ENCODE results near the gene CHID1.

Gene CHID1

DNA sequence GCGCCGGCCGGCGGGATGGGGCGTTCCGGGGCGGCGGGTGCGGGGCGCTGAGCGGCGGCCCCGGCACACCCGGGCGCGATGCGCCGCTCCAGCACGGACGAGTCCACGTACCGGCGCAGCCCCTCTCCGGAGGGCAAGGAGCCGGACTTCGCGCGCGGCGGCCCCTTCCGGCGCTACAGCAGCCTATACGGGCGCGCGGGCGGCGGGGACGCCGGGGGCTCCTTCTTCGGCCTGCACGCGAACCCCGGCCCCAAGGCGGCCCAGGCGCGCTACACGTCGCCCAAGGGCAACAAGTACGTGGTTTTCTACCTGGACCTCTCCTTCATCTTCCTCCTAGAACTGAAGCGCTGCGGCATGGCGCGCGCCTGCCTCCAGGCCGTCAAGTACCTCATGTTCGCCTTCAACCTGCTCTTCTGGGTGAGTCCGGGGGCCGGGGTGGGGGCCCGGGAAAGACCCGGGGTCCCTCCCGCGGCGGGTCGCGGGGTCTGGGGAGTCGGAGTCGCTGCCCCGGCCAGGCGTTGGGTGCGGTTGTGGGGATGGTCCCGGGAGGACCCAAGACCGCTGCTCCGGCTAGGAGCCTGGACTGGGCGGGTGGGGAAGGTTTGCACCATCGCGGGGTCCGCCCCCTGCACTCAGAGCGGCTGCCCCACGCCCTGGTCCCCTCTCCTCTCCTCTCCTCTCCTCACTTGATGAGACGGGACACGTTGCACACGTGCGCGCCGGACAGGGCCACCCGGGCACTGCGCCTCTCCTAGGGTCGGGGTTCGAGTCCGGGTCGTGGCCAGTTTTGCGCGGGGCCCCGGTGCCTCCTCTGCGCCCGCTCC lies 60.4 kb downstream of the CHID1 start:
- Histone ChIP-seq H3K9me3 (ENCODE audit: severe bottlenecking) (no peaks in the 10 kb centered on the region), H3K4me3 (ENCODE audit: low read depth, low read length) (peak overlapping the region; percentile 33), H3K27ac (no peak overlapping the region), H3K36me3 (no peaks in the 10 kb centered on the region), H3K27me3 (ENCODE audit: insufficient read depth, low read depth, severe bottlenecking) (no peaks in the 10 kb centered on the region)
- no peak for DNase-seq
- TF ChIP-seq CTCF (IDR thresholded peaks at IDR 0.05; ENCODE audit: low read depth, low read length), result no peak

GRCh38 chr11:849104-849824 lies 61.3 kb downstream of the CHID1 start:
- DNase-seq, result peak; percentile 63
- Histone ChIP-seq H3K27ac (peak overlapping the region; percentile 7; the same call in 1 of the 2 replicates), H3K27me3 (ENCODE audit: insufficient read depth, low read depth, severe bottlenecking) (no peaks in the 10 kb centered on the region), H3K36me3 (no peaks in the 10 kb centered on the region), H3K4me3 (ENCODE audit: low read depth, low read length) (peak overlapping the region; percentile 52), H3K9me3 (ENCODE audit: severe bottlenecking) (no peaks in the 10 kb centered on the region)
- TF ChIP-seq CTCF (IDR thresholded peaks at IDR 0.05; ENCODE audit: low read depth, low read length), result no peak

GRCh38 chr11:848380-848931 lies 62.2 kb downstream of the CHID1 start:
- no peaks in the 10 kb centered on the region for H3K36me3 ChIP-seq
- DNase-seq, result peak; percentile 65
- H3K9me3 ChIP-seq (ENCODE audit: severe bottlenecking), result no peaks in the 10 kb centered on the region
- no peaks in the 10 kb centered on the region for H3K27me3 ChIP-seq (ENCODE audit: insufficient read depth, low read depth, severe bottlenecking)
- TF ChIP-seq CTCF (IDR thresholded peaks at IDR 0.05; ENCODE audit: low read depth, low read length), result peak; percentile 93
- H3K4me3 ChIP-seq (ENCODE audit: low read depth, low read length), result no peak overlapping the region
- H3K27ac ChIP-seq, result no peak overlapping the region

DNA sequence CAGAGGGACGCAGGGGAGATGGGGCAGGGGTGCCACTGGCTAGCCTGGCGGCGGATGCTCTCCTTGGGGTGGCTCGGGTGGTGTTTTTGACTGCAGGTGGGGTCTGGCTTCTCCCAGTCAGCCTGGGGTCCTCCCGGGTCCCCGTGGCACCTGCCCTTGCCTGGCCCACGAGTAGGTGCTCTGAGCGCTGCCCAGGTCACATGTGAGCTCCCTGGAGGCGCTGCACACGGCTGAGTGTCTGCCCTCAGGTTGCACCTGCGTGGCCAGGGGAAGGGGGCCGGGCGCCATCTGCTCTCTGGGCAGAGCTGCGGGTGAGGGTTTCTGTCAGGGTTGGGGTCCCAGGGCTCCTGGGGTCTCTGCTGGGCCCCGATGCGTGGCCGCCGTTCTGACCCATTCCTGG lies 62.7 kb downstream of the CHID1 start:
- TF ChIP-seq CTCF (IDR thresholded peaks at IDR 0.05; ENCODE audit: low read depth, low read length), result no peak
- no peaks in the 10 kb centered on the region for H3K9me3 ChIP-seq (ENCODE audit: severe bottlenecking)
- no peaks in the 10 kb centered on the region for H3K27me3 ChIP-seq (ENCODE audit: insufficient read depth, low read depth, severe bottlenecking)
- H3K27ac ChIP-seq, result no peak overlapping the region
- H3K4me3 ChIP-seq (ENCODE audit: low read depth, low read length), result no peak overlapping the region
- no peaks in the 10 kb centered on the region for H3K36me3 ChIP-seq
- no peak for DNase-seq

DNA sequence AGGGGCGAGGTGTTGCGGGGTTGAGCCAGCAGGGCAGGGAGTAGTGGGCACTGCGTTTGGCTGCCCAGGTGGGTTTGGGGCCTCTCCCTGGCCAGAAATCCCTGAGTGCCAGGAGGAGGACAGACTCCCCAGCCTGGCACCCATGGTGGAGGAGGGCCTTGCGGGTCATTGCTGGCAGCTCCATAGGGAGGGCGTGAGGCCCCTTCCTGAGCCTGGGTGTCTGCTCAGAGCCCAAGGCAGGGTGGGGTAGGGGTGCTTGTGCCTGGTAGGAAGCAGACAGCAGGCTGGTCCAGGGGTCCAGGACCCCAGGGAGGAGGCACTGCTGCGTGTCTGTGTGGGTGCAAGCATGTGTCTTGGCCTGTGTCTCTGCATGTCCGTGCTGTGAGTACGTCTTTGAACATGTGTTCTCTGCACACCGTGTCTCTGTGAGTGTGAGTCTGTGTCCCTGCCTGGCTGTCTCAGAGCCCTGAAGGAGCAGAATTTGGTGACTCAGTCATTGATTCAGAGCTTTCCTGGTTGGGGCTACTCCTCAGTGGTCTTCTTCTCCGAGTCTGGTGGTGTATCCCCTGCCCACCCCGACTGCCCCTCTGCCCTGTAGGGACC lies 64.0 kb downstream of the CHID1 start:
- Histone ChIP-seq H3K9me3 (ENCODE audit: severe bottlenecking) (no peaks in the 10 kb centered on the region), H3K27ac (no peak overlapping the region), H3K4me3 (ENCODE audit: low read depth, low read length) (no peak overlapping the region), H3K27me3 (ENCODE audit: insufficient read depth, low read depth, severe bottlenecking) (no peaks in the 10 kb centered on the region), H3K36me3 (peaks cover 6% of the 10 kb centered on the region)
- DNase-seq, result no peak
- TF ChIP-seq CTCF (IDR thresholded peaks at IDR 0.05; ENCODE audit: low read depth, low read length), result no peak

Measured in WERI-Rb-1 (cell line).